HEK293 (cell line): ENCODE results near the gene SLC66A1.

Experiments
- KLF16 ChIP-seq: fragments of 450-650 bp; formaldehyde crosslinking; IDR thresholded peaks from 2 replicates; pipeline ENCODE4 v1.5.1; 2017; ENCODE audit warnings: missing biosample characterization, missing genetic modification characterization
- ZBTB20 ChIP-seq: fragments of 450-650 bp; formaldehyde crosslinking; IDR thresholded peaks from 2 replicates; pipeline ENCODE4 v1.5.1; 2016; ENCODE audit warnings: missing biosample characterization, missing genetic modification characterization
- ZNF404 ChIP-seq: fragments of 450-650 bp; formaldehyde crosslinking; IDR thresholded peaks from 2 replicates; pipeline ENCODE4 v1.5.1; 2017; ENCODE audit warnings: missing biosample characterization, missing genetic modification characterization
- ZNF530 ChIP-seq: fragments of 450-650 bp; formaldehyde crosslinking; IDR thresholded peaks from 2 replicates; pipeline ENCODE4 v1.5.1; 2016; ENCODE audit warnings: low read depth, missing biosample characterization, missing genetic modification characterization
- ZNF707 ChIP-seq: fragments of 450-650 bp; formaldehyde crosslinking; IDR thresholded peaks from 2 replicates; pipeline ENCODE4 v1.5.1; 2016; ENCODE audit warnings: missing biosample characterization, missing genetic modification characterization
- ZNF768 ChIP-seq: fragments of 450-650 bp; formaldehyde crosslinking; IDR thresholded peaks from 2 replicates; pipeline ENCODE4 v1.5.1; 2018; ENCODE audit warnings: missing biosample characterization, mild to moderate bottlenecking, missing genetic modification characterization
- ZNF776 ChIP-seq: fragments of 450-650 bp; formaldehyde crosslinking; IDR thresholded peaks from 2 replicates; pipeline ENCODE4 v1.5.0; 2017; ENCODE audit warnings: missing biosample characterization, missing genetic modification characterization, borderline replicate concordance
- TF ChIP-seq, protein P1 (sequence below): fragments of 450-650 bp; formaldehyde crosslinking; IDR thresholded peaks from 2 replicates; pipeline ENCODE4 v1.5.1; 2016; ENCODE audit warnings: missing biosample characterization, missing genetic modification characterization, borderline replicate concordance
- TF ChIP-seq, protein P2 (sequence below): fragments of 450-650 bp; formaldehyde crosslinking; IDR thresholded peaks from 2 replicates; pipeline ENCODE4 v1.5.1; 2016; ENCODE audit warnings: missing biosample characterization, missing genetic modification characterization, low read depth
- TF ChIP-seq, protein P3 (sequence below): fragments of 450-650 bp; formaldehyde crosslinking; IDR thresholded peaks from 2 replicates; pipeline ENCODE4 v1.5.1; 2016; ENCODE audit warnings: missing biosample characterization, missing genetic modification characterization

DNA sequence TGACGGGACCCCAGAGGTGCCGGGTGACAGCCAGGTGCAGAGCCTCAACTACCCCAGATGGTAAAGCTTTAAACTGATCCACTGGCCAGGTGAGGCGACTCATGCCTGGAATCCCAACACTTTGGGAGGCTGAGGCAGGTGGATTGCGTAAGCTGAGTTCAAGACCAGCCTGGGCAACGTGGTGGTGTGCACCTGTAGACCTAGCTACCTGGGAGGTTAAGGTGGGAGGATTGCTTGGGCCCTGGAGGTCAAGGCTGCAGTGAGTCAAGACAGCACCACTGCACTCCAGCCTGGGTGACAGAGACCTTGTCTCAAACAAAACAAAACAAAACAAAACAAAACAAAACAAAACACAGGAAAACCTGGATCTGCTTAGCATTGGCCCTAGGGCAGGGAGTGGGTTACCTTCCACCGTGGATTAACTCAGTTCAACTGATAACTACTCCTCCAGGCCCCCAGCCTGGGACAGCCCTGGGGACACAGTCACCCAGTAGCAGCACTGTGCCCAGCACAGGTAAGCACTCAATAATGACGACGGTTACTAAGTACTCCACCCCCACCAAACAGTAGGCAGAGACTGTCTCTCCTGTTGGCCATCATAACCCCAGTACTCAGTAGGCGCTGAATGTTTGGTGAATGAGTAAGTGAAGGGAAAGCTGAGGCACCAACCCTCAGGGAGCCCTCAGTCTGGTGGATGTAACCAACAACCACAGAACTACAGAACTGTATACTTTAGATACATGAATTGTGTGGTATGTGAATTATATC, 21.6 kb downstream of the SLC66A1 start:
- TF ChIP-seq, protein P1, sequence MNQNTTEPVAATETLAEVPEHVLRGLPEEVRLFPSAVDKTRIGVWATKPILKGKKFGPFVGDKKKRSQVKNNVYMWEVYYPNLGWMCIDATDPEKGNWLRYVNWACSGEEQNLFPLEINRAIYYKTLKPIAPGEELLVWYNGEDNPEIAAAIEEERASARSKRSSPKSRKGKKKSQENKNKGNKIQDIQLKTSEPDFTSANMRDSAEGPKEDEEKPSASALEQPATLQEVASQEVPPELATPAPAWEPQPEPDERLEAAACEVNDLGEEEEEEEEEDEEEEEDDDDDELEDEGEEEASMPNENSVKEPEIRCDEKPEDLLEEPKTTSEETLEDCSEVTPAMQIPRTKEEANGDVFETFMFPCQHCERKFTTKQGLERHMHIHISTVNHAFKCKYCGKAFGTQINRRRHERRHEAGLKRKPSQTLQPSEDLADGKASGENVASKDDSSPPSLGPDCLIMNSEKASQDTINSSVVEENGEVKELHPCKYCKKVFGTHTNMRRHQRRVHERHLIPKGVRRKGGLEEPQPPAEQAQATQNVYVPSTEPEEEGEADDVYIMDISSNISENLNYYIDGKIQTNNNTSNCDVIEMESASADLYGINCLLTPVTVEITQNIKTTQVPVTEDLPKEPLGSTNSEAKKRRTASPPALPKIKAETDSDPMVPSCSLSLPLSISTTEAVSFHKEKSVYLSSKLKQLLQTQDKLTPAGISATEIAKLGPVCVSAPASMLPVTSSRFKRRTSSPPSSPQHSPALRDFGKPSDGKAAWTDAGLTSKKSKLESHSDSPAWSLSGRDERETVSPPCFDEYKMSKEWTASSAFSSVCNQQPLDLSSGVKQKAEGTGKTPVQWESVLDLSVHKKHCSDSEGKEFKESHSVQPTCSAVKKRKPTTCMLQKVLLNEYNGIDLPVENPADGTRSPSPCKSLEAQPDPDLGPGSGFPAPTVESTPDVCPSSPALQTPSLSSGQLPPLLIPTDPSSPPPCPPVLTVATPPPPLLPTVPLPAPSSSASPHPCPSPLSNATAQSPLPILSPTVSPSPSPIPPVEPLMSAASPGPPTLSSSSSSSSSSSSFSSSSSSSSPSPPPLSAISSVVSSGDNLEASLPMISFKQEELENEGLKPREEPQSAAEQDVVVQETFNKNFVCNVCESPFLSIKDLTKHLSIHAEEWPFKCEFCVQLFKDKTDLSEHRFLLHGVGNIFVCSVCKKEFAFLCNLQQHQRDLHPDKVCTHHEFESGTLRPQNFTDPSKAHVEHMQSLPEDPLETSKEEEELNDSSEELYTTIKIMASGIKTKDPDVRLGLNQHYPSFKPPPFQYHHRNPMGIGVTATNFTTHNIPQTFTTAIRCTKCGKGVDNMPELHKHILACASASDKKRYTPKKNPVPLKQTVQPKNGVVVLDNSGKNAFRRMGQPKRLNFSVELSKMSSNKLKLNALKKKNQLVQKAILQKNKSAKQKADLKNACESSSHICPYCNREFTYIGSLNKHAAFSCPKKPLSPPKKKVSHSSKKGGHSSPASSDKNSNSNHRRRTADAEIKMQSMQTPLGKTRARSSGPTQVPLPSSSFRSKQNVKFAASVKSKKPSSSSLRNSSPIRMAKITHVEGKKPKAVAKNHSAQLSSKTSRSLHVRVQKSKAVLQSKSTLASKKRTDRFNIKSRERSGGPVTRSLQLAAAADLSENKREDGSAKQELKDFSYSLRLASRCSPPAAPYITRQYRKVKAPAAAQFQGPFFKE (tag by site-specific recombination): no peak
- TF ChIP-seq ZBTB20 (tag by site-specific recombination): no peak
- TF ChIP-seq, protein P2, sequence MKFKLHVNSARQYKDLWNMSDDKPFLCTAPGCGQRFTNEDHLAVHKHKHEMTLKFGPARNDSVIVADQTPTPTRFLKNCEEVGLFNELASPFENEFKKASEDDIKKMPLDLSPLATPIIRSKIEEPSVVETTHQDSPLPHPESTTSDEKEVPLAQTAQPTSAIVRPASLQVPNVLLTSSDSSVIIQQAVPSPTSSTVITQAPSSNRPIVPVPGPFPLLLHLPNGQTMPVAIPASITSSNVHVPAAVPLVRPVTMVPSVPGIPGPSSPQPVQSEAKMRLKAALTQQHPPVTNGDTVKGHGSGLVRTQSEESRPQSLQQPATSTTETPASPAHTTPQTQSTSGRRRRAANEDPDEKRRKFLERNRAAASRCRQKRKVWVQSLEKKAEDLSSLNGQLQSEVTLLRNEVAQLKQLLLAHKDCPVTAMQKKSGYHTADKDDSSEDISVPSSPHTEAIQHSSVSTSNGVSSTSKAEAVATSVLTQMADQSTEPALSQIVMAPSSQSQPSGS (tag by site-specific recombination): no peak
- TF ChIP-seq, protein P3, sequence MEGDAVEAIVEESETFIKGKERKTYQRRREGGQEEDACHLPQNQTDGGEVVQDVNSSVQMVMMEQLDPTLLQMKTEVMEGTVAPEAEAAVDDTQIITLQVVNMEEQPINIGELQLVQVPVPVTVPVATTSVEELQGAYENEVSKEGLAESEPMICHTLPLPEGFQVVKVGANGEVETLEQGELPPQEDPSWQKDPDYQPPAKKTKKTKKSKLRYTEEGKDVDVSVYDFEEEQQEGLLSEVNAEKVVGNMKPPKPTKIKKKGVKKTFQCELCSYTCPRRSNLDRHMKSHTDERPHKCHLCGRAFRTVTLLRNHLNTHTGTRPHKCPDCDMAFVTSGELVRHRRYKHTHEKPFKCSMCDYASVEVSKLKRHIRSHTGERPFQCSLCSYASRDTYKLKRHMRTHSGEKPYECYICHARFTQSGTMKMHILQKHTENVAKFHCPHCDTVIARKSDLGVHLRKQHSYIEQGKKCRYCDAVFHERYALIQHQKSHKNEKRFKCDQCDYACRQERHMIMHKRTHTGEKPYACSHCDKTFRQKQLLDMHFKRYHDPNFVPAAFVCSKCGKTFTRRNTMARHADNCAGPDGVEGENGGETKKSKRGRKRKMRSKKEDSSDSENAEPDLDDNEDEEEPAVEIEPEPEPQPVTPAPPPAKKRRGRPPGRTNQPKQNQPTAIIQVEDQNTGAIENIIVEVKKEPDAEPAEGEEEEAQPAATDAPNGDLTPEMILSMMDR (tag by site-specific recombination): no peak
- no peak for TF ChIP-seq ZNF530 (tag by site-specific recombination)
- TF ChIP-seq ZNF768 (tag by site-specific recombination): no peak
- TF ChIP-seq KLF16 (tag by site-specific recombination): no peak
- no peak for TF ChIP-seq ZNF404
- TF ChIP-seq ZNF776 (tag by site-specific recombination): no peak
- TF ChIP-seq ZNF707 (tag by site-specific recombination): no peak
